Right atrium auricular region (tissue), 2 donors: ENCODE measurements around the gene TEAD2. TPM values are rescaled to one million over a fixed set of nuclear protein-coding genes. Genes with fewer than 3 reads are reported as not detected.

Experiments
- DNase-seq: peaks from one replicate; pipeline ENCODE4 v3.0.0-alpha.2; 2019; ENCODE audit warnings: low spot score
- H3K27ac ChIP-seq, 2 donors: fragments of 200-600 bp; sonication (generic); 1 replicate in 1 of 2; 2 replicates in 1 of 2; pipeline ENCODE4 v1.5.1; 2016 to 2019
- H3K27me3 ChIP-seq, 2 donors: fragments of 200-600 bp; sonication (generic); one replicate each; pipeline versions ENCODE4 v1.5.1 to v1.6.0; 2017 to 2019
- H3K36me3 ChIP-seq: fragments of 200-600 bp; sonication (generic); one replicate; pipeline ENCODE4 v1.5.1; 2016
- H3K4me1 ChIP-seq, 2 donors: fragments of 200-600 bp; sonication (generic); one replicate each; pipeline versions ENCODE4 v1.5.1 to v1.6.0; 2017 to 2019
- H3K4me3 ChIP-seq, 2 donors: fragments of 200-600 bp; sonication (generic); 1 replicate in 1 of 2; 2 replicates in 1 of 2; pipeline ENCODE4 v1.5.1; 2017 to 2019; ENCODE audit warnings: mild to moderate bottlenecking in 1 of 2, moderate library complexity in 1 of 2
- H3K9me3 ChIP-seq, 2 donors: fragments of 200-600 bp; sonication (generic); one replicate each; pipeline ENCODE4 v1.5.1; 2019
- total RNA-seq, 2 donors: library from RNA; depleted of rRNA; stranded (reverse); fragments of >200 nt; gene quantifications; one replicate each; pipeline ENCODE4 v1.1.0, GENCODE V29; 2016
- TF ChIP-seq, protein P1 (sequence below), 2 donors: fragments of 200-600 bp; sonication (generic); IDR thresholded peaks; one replicate each; pipeline ENCODE4 v1.5.1; 2019; ENCODE audit warnings: antibody characterized with exemption in 2 of 2

The TEAD2 gene
- total RNA-seq, 2 donors from 2014 or later: 39.8 to 45.3 TPM

DNA sequence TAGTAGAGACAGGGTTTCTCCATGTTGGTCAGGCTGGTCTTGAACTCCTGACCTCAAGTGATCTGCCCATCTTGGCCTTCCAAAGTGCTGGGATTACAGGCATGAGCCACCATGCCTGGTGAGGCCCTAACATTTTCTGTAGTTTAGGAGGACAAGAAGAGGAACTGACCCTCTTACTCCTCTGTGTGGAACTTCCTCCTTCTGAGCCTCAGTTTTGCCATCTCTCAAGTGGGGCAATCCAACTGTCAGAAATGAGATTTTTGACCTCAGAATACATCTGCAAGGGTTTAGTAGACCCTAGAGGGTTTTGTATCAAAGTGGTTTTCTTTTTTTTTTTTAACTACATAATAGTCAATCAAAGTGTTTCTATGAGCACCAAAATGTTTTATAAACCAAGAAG is 3.9 kb upstream of the TEAD2 start:
- Histone ChIP-seq H3K27me3 (no peaks in the 10 kb centered on the region), H3K4me1 (peaks cover 0 to 12% of the 10 kb centered on the region in 2 donors), H3K36me3 (no peaks in the 10 kb centered on the region), H3K27ac (no peak overlapping the region), H3K9me3 (peaks cover 0 to 13% of the 10 kb centered on the region in 2 donors), H3K4me3 (no peak overlapping the region)
- TF ChIP-seq, protein P1, sequence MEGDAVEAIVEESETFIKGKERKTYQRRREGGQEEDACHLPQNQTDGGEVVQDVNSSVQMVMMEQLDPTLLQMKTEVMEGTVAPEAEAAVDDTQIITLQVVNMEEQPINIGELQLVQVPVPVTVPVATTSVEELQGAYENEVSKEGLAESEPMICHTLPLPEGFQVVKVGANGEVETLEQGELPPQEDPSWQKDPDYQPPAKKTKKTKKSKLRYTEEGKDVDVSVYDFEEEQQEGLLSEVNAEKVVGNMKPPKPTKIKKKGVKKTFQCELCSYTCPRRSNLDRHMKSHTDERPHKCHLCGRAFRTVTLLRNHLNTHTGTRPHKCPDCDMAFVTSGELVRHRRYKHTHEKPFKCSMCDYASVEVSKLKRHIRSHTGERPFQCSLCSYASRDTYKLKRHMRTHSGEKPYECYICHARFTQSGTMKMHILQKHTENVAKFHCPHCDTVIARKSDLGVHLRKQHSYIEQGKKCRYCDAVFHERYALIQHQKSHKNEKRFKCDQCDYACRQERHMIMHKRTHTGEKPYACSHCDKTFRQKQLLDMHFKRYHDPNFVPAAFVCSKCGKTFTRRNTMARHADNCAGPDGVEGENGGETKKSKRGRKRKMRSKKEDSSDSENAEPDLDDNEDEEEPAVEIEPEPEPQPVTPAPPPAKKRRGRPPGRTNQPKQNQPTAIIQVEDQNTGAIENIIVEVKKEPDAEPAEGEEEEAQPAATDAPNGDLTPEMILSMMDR (IDR thresholded peaks at IDR 0.05): no peak
- DNase-seq: no peak

DNA sequence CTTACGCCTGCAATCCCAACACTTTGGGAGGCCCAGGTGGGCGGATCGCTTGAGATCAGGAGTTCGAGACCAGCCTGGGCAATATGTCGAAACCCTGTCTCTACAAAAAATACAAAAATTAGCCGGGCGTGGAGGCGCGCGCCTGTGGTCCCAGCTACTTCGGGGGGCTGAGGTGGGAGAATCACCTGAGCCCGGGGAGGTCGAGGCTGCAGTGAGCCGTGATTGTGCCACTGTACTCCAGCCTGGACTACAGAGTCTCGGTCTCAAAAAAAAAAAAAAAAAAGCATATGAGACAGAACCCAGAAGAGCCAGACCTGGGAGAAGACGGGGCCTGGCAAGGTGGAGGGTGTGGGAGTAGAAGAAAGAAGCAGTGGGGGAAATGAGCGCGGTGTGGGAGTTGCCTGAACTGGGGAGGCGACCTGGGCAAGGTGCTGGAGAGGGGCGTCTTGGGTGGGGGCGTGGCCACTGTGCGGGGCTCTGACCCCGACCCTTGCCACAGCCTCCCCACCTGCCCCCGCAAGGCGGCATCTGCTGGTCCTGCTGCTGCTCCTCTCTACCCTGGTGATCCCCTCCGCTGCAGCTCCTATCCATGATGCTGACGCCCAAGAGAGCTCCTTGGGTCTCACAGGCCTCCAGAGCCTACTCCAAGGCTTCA is 2.0 kb upstream of the TEAD2 start:
- Histone ChIP-seq H3K4me1 (peaks cover 0 to 22% of the 10 kb centered on the region in 2 donors), H3K36me3 (peaks cover 5% of the 10 kb centered on the region), H3K27me3 (no peaks in the 10 kb centered on the region), H3K9me3 (peaks cover 0 to 6% of the 10 kb centered on the region in 2 donors), H3K4me3 (peak overlapping the region; percentile 24 to 82), H3K27ac (peak overlapping the region; percentile 38 to 97)
- TF ChIP-seq, protein P1 (IDR thresholded peaks at IDR 0.05): no peak
- DNase-seq: no peak

DNA sequence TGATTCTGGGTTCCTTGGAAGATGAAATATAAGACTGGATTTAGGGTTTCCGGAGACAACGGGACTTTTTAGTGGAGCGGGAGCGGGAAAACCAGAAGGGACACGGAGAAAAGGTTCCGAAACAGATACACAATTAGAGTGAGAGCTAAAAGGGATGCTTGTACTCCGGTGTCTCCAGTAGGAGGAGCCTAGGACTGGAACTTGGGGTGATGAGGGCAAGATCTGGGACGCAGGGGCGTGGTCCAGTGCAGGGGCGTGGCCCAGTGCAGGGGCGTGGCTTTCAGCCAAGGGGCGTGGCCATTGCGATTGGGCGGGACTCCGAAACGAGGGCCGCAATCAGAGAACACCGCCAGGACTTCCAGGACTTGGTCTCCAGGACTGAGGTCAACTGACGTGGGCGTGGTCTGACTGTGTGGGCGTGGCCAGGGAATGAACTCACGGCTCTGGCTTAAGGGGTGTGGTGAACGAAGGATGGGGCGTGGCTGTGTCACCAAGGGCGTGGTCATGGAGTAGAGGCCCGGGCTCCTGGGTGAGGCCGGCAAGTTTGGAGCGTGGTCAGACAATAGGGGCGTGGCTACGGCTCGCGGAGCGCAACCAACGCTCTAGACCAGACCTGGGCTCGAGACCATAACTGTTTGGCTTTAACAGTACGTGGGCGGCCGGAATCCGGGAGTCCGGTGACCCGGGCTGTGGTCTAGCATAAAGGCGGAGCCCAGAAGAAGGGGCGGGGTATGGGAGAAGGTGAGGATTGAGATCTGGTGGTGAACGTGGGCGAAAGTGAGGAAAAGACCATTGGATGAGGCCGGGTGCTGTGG is 1.3 kb upstream of the TEAD2 start, which contains the start of gene DKKL1:
TSS of gene DKKL1 (plus strand) at position 610 of the 815 bp plus-strand sequence. CDS start at position 732, 122 bp downstream.
- H3K27me3 ChIP-seq: no peaks in the 10 kb centered on the region
- TF ChIP-seq, protein P1 (IDR thresholded peaks at IDR 0.05): no peak
- H3K27ac ChIP-seq: peak within 1 kb of the TSS; percentile 97
- peaks cover 12% of the 10 kb centered on the region for H3K36me3 ChIP-seq
- no peaks in the 10 kb centered on the region for H3K9me3 ChIP-seq
- peaks cover 0 to 22% of the 10 kb centered on the region in 2 donors for H3K4me1 ChIP-seq
- peak within 1 kb of the TSS; percentile 82 to 91 for H3K4me3 ChIP-seq
- peak; percentile 100 for DNase-seq

DNA sequence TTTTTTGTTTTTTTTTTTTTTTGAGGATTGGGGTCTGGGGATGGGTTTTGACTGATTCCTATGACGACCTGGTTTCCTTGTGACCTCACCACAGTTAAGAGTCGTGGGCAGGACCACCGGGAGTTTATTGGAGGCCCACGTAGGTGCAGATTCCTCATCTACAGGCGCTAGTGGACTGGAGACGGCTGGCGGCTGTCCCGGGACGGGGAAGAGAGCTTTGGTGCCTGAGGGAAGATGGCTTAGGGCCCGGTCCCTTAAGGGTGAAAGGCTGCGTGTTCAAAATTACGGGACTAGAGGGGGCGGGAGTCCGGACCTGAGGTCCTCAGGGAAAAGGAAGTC is 682 bp upstream of the TEAD2 start:
- H3K4me1 ChIP-seq: peaks cover 0 to 22% of the 10 kb centered on the region in 2 donors
- DNase-seq: no peak
- H3K4me3 ChIP-seq: peak overlapping the region; percentile 82 to 91
- no peaks in the 10 kb centered on the region for H3K9me3 ChIP-seq
- H3K27ac ChIP-seq: peak overlapping the region; percentile 97
- peaks cover 17% of the 10 kb centered on the region for H3K36me3 ChIP-seq
- TF ChIP-seq, protein P1 (IDR thresholded peaks at IDR 0.05): no peak
- H3K27me3 ChIP-seq: no peaks in the 10 kb centered on the region

DNA sequence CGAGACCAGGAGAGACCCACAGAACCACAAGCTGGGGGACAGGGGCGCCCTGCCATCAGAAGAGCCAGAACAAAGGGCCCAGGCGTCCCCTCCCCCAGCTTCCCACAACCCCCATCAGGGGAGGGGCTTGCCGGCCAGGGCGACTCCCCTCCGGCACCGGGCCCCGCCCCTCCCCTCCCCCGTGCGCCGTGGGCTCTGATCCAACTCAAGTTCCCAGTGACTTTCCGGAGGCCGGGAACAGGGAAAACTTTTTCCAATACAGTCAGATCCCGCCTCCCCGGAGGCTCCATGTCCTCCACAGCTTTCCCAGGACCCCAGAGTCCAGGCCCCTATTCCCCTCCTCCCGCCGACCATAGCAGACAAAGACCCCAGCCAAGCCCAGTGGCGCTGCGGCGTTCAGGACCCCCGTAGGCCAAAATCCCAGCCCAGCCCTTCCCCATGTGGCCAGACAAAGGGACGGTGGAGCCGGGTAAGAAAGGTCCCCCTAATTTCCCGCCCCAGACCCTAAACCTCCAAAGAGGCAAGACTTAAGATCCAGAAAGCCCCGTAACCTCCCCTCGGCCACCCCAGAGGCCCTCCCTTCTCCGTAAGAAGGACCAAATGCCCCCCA is 673 bp downstream of the TEAD2 start:
- Histone ChIP-seq H3K27ac (peak overlapping the region; percentile 97), H3K36me3 (peaks cover 25% of the 10 kb centered on the region), H3K9me3 (no peaks in the 10 kb centered on the region), H3K4me3 (peak overlapping the region; percentile 82 to 91), H3K4me1 (peaks cover 0 to 30% of the 10 kb centered on the region in 2 donors), H3K27me3 (no peaks in the 10 kb centered on the region)
- TF ChIP-seq, protein P1 (IDR thresholded peaks at IDR 0.05): no peak
- peak; percentile 80 for DNase-seq
